SH-SY5Y (cell line): ENCODE measurements around the gene DNAJC1.

ENCODE experiments used
- GATA2 ChIP-seq: IDR thresholded peaks from 2 replicates; pipeline ENCODE4 v1.6.1; 2011; ENCODE audit warnings: mild to moderate bottlenecking, low read depth, low read length
- GATA3 ChIP-seq: IDR thresholded peaks from 2 replicates; pipeline ENCODE4 v1.6.1; 2011; ENCODE audit warnings: low read depth, mild to moderate bottlenecking, low read length, moderate library complexity

DNA sequence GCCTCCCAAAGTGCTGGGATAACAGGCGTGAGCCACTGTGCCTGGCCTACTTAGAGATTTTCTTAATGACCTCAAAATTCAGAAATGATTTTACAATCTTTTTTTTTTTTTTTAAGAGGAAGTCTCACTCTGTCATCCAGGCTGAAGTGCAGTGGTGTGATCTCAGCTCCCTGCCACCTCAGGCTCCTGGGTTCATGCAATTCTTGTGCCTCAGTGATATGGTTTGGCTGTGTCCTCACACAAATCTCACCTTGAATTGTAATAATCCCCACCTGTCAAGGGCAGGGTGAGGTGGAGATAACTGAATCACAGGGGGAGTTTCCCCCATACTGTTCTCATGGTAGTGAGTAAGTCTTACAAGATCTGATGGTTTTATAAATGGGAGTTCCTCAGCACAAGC is 159.9 kb downstream of the DNAJC1 start:
- TF ChIP-seq GATA2 (no peak), GATA3 (no peak)
